ENCODE results near the gene KIF26B.

The KIF26B gene

DNA sequence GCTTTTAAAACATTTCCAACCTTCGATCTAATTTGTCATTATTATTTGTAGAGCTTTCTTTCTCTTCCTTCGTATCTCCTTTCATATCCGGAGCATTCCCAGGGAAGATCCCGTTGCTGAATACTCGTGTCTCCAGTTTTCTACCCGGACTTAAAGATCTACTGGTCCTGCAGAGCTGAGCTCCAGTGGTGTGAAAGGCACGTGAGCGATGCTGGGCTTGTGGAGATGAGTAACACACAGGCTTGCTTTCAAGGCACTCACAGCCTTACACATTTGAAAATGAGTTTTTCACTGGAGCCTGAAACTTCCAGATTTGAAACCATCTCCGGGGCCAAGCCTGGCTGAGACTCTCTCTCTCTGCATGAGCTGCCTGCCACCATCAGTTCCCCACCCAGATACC lies 428.3 kb downstream of the KIF26B start:
- Histone ChIP-seq H3K9ac (ENCODE audit: low read depth, low read length) (no peak overlapping the region), H3K36me3 (ENCODE audit: insufficient read depth, low read length) (no peaks in the 10 kb centered on the region), H3K9me3 (ENCODE audit: control insufficient read depth, insufficient read depth, low read length) (no peaks in the 10 kb centered on the region), H3K4me1 (ENCODE audit: insufficient read depth, low read length) (no peaks in the 10 kb centered on the region)

DNA sequence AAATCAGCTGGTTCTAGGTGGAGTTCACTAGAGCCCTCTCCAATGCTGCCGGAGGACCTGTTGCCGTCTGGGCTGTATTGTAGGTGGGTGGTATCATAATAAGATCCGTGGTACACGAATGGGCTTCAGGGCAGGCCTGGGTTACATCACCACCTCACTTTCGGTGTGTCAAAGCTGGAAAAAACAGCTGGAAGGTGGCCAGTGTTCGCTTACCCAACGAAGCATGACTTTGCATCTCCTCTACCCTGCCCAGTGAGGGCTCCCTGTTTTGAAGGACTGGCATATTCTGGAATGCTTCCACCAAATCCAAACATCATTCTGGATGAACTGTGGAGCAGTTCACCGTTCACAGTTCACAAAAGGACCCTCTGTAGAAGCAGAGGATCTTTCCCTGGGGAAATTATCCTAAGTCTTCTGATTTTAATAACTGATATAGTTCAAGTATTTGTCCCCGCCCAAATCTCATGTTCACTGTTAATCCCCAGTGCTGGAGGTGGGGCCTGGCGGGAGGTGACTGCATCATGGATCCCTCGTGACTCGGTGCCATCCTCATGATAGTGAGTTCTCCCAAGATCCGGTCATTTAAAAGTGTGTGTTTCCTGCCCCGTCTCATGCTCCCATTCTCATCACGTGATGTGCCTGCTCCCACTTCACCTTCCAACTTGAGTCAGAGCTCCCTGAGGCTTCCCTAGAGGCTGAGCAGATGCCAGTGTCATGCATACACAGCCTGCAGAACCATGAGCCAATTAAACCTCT lies 429.0 kb downstream of the KIF26B start:
- H3K9me3 ChIP-seq (ENCODE audit: control insufficient read depth, insufficient read depth, low read length): no peaks in the 10 kb centered on the region
- no peaks in the 10 kb centered on the region for H3K4me1 ChIP-seq (ENCODE audit: insufficient read depth, low read length)
- H3K36me3 ChIP-seq (ENCODE audit: insufficient read depth, low read length): no peaks in the 10 kb centered on the region
- H3K9ac ChIP-seq (ENCODE audit: low read depth, low read length): no peak overlapping the region

DNA sequence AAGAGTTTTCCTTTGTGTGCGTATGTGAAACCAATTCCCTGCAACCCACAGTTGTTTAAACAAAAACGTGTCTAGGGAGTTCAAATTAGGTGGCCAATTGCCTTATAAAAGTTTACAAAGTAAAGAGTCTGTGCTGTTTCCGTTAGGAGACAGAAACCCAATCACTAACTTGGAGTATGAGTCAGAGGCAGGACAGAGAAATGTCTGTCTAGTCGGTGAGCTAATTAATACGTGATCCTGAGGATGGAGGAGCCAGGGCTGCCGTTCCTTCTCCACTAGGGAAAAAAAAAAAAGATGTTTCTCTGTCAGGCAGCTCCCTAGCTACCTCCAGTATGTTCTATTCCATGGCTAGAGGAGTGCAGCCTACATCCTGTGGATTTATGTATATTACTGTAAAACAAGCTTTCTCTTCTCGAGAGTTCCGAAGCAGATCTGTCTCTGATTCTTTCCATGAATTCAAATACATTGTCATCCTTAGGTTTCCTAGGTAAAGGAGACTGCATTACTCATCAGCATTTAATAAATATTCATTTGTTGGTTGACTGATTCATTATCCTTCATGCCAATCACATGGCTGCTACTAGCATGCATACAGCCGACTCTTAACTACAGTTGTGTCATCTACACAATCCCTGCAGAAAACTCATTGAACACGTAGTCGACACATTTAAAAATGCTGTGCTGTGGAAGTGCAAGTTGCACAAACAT lies 430.6 kb downstream of the KIF26B start:
- no peaks in the 10 kb centered on the region for H3K9me3 ChIP-seq (ENCODE audit: control insufficient read depth, insufficient read depth, low read length)
- no peaks in the 10 kb centered on the region for H3K4me1 ChIP-seq (ENCODE audit: insufficient read depth, low read length)
- no peaks in the 10 kb centered on the region for H3K36me3 ChIP-seq (ENCODE audit: insufficient read depth, low read length)
- H3K9ac ChIP-seq (ENCODE audit: low read depth, low read length): no peak overlapping the region

DNA sequence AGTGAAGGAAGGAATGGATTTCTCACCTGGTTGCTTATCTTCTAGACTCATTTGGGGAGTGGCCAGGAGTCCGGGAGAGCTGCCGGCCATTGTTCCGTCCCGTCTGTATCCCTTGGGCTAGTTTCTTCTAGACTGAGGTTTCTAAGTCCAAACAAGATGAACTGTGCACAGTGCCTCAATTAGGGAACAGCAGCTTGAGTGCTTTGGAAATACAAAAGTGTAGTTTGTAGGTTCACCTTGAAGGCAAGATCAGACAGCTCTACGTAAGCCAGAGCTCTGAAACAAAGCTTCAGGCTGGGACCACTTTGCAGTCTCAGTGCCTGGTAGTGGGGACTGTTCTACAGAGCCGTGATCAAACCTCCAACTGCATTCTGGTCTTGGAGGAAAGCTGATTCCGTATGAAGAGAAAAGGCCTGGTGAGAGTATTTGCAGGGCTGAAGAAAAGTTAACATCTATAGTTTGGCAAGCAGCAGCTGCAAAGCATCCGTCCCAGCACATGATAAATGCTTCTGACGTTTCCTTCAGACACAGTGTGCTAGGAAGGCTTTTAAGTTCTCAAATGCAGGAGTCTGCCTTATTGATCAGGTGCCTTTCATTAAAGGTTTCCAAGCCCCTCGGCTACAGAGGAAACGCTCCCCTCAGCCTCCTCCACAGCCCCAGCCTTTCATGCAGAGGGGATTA lies 432.8 kb downstream of the KIF26B start:
- H3K9me3 ChIP-seq (ENCODE audit: control insufficient read depth, insufficient read depth, low read length): no peaks in the 10 kb centered on the region
- H3K9ac ChIP-seq (ENCODE audit: low read depth, low read length): no peak overlapping the region
- no peaks in the 10 kb centered on the region for H3K4me1 ChIP-seq (ENCODE audit: insufficient read depth, low read length)
- H3K36me3 ChIP-seq (ENCODE audit: insufficient read depth, low read length): no peaks in the 10 kb centered on the region

DNA sequence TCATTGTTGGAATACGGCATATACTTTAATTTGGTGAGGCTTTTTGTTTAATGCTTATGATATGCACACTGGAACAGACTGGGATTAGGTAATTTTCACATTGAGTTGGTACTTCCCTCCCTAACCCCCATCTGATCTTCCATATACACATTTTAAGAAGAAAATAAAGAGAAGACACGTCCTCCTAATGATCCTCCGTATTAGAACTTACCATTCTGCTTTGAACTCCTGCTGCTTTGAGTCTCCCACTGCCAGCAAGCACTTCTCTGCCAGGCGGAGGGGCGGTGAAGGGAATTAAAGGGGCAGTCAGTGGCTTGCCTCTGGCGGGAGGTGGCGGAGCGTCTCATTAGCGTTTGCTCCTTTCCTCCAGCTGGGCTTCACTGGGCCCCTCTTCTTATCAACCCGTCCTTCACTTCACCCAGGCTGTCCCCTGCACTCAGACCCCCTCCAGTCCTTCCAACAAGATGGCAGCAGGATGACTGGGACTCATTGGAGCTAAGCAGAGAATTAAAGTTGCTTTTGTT lies 433.4 kb downstream of the KIF26B start:
- H3K9me3 ChIP-seq (ENCODE audit: control insufficient read depth, insufficient read depth, low read length): no peaks in the 10 kb centered on the region
- H3K36me3 ChIP-seq (ENCODE audit: insufficient read depth, low read length): no peaks in the 10 kb centered on the region
- no peaks in the 10 kb centered on the region for H3K4me1 ChIP-seq (ENCODE audit: insufficient read depth, low read length)
- no peak overlapping the region for H3K9ac ChIP-seq (ENCODE audit: low read depth, low read length)

GRCh38 chr1:245589316-245589715 lies 434.5 kb downstream of the KIF26B start:
- Histone ChIP-seq H3K9ac (ENCODE audit: low read depth, low read length) (no peak overlapping the region), H3K9me3 (ENCODE audit: control insufficient read depth, insufficient read depth, low read length) (no peaks in the 10 kb centered on the region), H3K36me3 (ENCODE audit: insufficient read depth, low read length) (no peaks in the 10 kb centered on the region), H3K4me1 (ENCODE audit: insufficient read depth, low read length) (no peaks in the 10 kb centered on the region)

- Histone ChIP-seq H3K9ac (ENCODE audit: low read depth, low read length) (no peak overlapping the region), H3K4me1 (ENCODE audit: insufficient read depth, low read length) (no peaks in the 10 kb centered on the region), H3K36me3 (ENCODE audit: insufficient read depth, low read length) (no peaks in the 10 kb centered on the region), H3K9me3 (ENCODE audit: control insufficient read depth, insufficient read depth, low read length) (no peaks in the 10 kb centered on the region)
Measured at GRCh38 chr1:245589906-245590305, 435.1 kb downstream of the KIF26B start.

- H3K9ac ChIP-seq (ENCODE audit: low read depth, low read length): no peak overlapping the region
- H3K4me1 ChIP-seq (ENCODE audit: insufficient read depth, low read length): no peaks in the 10 kb centered on the region
- no peaks in the 10 kb centered on the region for H3K9me3 ChIP-seq (ENCODE audit: control insufficient read depth, insufficient read depth, low read length)
- H3K36me3 ChIP-seq (ENCODE audit: insufficient read depth, low read length): no peaks in the 10 kb centered on the region
Measured at GRCh38 chr1:245590726-245591125, 435.9 kb downstream of the KIF26B start.

- Histone ChIP-seq H3K9me3 (ENCODE audit: control insufficient read depth, insufficient read depth, low read length) (no peaks in the 10 kb centered on the region), H3K9ac (ENCODE audit: low read depth, low read length) (no peak overlapping the region), H3K4me1 (ENCODE audit: insufficient read depth, low read length) (no peaks in the 10 kb centered on the region), H3K36me3 (ENCODE audit: insufficient read depth, low read length) (no peaks in the 10 kb centered on the region)
Measured at GRCh38 chr1:245591346-245592188, 436.8 kb downstream of the KIF26B start.

- no peaks in the 10 kb centered on the region for H3K9me3 ChIP-seq (ENCODE audit: control insufficient read depth, insufficient read depth, low read length)
- no peak overlapping the region for H3K9ac ChIP-seq (ENCODE audit: low read depth, low read length)
- H3K4me1 ChIP-seq (ENCODE audit: insufficient read depth, low read length): no peaks in the 10 kb centered on the region
- no peaks in the 10 kb centered on the region for H3K36me3 ChIP-seq (ENCODE audit: insufficient read depth, low read length)
Measured at GRCh38 chr1:245592189-245592460, 437.3 kb downstream of the KIF26B start.

- Histone ChIP-seq H3K4me1 (ENCODE audit: insufficient read depth, low read length) (no peaks in the 10 kb centered on the region), H3K36me3 (ENCODE audit: insufficient read depth, low read length) (no peaks in the 10 kb centered on the region), H3K9me3 (ENCODE audit: control insufficient read depth, insufficient read depth, low read length) (no peaks in the 10 kb centered on the region), H3K9ac (ENCODE audit: low read depth, low read length) (no peak overlapping the region)
Measured at GRCh38 chr1:245598524-245599305, 443.9 kb downstream of the KIF26B start.

DNA sequence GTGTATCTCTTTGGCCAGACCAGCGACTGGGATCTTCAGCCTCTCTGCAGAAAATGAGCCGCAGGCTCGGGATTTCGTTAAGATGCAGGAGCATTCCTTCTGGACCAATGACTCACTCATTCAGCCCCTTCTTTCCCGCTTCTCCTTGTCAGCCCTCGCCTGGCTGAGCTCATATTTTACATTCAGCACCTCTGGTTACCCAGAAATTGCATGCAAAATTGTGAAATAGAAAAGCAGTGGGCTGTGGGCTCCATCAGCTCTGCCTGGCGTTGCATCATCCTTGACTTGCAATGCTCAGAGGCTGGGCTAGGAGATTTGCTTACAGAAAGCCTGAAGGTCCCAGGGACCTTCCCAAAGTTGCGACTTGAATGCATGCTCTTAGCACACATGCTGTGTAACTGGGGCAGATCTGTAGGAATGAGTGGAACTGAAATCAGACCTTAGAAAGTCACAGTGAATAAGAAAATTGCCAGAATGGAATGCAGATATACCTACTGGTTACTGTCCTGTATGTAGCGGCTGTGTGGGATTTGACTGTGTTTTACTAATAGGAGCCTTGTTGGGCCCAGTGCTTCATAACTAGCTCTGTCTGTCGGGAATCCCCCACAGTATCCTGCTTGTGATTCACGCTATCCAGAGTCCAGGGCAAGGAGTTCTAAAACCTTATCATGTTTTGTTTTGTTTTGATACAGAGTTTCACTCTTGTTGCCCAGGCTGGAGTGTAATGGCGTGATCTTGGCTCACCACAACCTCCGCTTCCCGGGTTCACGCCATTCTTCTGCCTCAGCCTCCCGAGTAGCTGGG lies 444.8 kb downstream of the KIF26B start:
- Histone ChIP-seq H3K36me3 (ENCODE audit: insufficient read depth, low read length) (no peaks in the 10 kb centered on the region), H3K9ac (ENCODE audit: low read depth, low read length) (no peak overlapping the region), H3K4me1 (ENCODE audit: insufficient read depth, low read length) (no peaks in the 10 kb centered on the region), H3K9me3 (ENCODE audit: control insufficient read depth, insufficient read depth, low read length) (no peaks in the 10 kb centered on the region)

GRCh38 chr1:245600658-245601057 lies 445.9 kb downstream of the KIF26B start:
- H3K9ac ChIP-seq (ENCODE audit: low read depth, low read length): no peak overlapping the region
- H3K4me1 ChIP-seq (ENCODE audit: insufficient read depth, low read length): no peaks in the 10 kb centered on the region
- no peaks in the 10 kb centered on the region for H3K36me3 ChIP-seq (ENCODE audit: insufficient read depth, low read length)
- H3K9me3 ChIP-seq (ENCODE audit: control insufficient read depth, insufficient read depth, low read length): no peaks in the 10 kb centered on the region

Data from ES-I3 (cell line).